Memory B cell (primary cell): ENCODE measurements around the gene GRIP2.

Experiments used
- ATAC-seq: fragments of 150-1000 bp; cut with Tn5 transposase; 2 replicates; pipeline ENCODE4 v1.10.0; 2021; ENCODE audit warnings: low read depth, mild to moderate bottlenecking, moderate library complexity
- DNase-seq, 2 donors: peaks; one replicate each; pipeline ENCODE4 v3.0.0; 2022; ENCODE audit warnings: low spot score in 2 of 2
- H3K27ac Mint-ChIP-seq: one replicate; pipeline ENCODE4 v1.8.0; 2022; ENCODE audit warnings: mild to moderate bottlenecking, moderate library complexity, mixed read lengths
- H3K27me3 Mint-ChIP-seq: one replicate; pipeline ENCODE4 v1.8.0; 2022; ENCODE audit warnings: mixed read lengths
- H3K36me3 Mint-ChIP-seq: one replicate; pipeline ENCODE4 v1.8.0; 2022; ENCODE audit warnings: mild to moderate bottlenecking, mixed read lengths
- H3K4me1 Mint-ChIP-seq: one replicate; pipeline ENCODE4 v1.8.0; 2022; ENCODE audit warnings: mixed read lengths
- H3K4me3 Mint-ChIP-seq: one replicate; pipeline ENCODE4 v1.8.0; 2022; ENCODE audit warnings: mild to moderate bottlenecking, moderate library complexity, mixed read lengths
- H3K9me3 Mint-ChIP-seq: one replicate; pipeline ENCODE4 v1.8.0; 2022; ENCODE audit warnings: mixed read lengths

The GRIP2 gene

GRCh38 chr3:14525685-14526631 is 14.2 kb downstream of the GRIP2 start:
- no peak overlapping the region for H3K4me3 Mint-ChIP-seq
- no peaks in the 10 kb centered on the region for H3K36me3 Mint-ChIP-seq
- peaks cover 21% of the 10 kb centered on the region for H3K27me3 Mint-ChIP-seq
- H3K27ac Mint-ChIP-seq: no peak overlapping the region
- no peaks in the 10 kb centered on the region for H3K4me1 Mint-ChIP-seq
- ATAC-seq: no peak
- peaks cover 2% of the 10 kb centered on the region for H3K9me3 Mint-ChIP-seq
- no peak for DNase-seq

- no peak overlapping the region for H3K27ac Mint-ChIP-seq
- H3K4me3 Mint-ChIP-seq: no peak overlapping the region
- no peaks in the 10 kb centered on the region for H3K4me1 Mint-ChIP-seq
- ATAC-seq (no peak), DNase-seq (no peak)
- peaks cover 20% of the 10 kb centered on the region for H3K27me3 Mint-ChIP-seq
- no peaks in the 10 kb centered on the region for H3K36me3 Mint-ChIP-seq
- H3K9me3 Mint-ChIP-seq: peaks cover 2% of the 10 kb centered on the region
Observed at GRCh38 chr3:14524920-14525660, 15.1 kb downstream of the GRIP2 start.

GRCh38 chr3:14524311-14524711 is 15.8 kb downstream of the GRIP2 start:
- Mint-ChIP-seq H3K36me3 (no peaks in the 10 kb centered on the region), H3K4me1 (no peaks in the 10 kb centered on the region), H3K27me3 (peaks cover 18% of the 10 kb centered on the region), H3K9me3 (no peaks in the 10 kb centered on the region), H3K27ac (no peak overlapping the region), H3K4me3 (no peak overlapping the region)
- no peak for ATAC-seq
- no peak for DNase-seq

- ATAC-seq: no peak
- H3K9me3 Mint-ChIP-seq: no peaks in the 10 kb centered on the region
- H3K4me1 Mint-ChIP-seq: no peaks in the 10 kb centered on the region
- no peaks in the 10 kb centered on the region for H3K36me3 Mint-ChIP-seq
- no peak overlapping the region for H3K27ac Mint-ChIP-seq
- DNase-seq: no peak
- H3K4me3 Mint-ChIP-seq: no peak overlapping the region
- peaks cover 18% of the 10 kb centered on the region for H3K27me3 Mint-ChIP-seq
Observed at GRCh38 chr3:14523792-14524191, 16.4 kb downstream of the GRIP2 start.

GRCh38 chr3:14522768-14523167 is 17.4 kb downstream of the GRIP2 start:
- ATAC-seq (no peak), DNase-seq (no peak)
- Mint-ChIP-seq H3K4me1 (no peaks in the 10 kb centered on the region), H3K36me3 (no peaks in the 10 kb centered on the region), H3K4me3 (no peak overlapping the region), H3K27me3 (peaks cover 16% of the 10 kb centered on the region), H3K27ac (no peak overlapping the region), H3K9me3 (no peaks in the 10 kb centered on the region)

- Mint-ChIP-seq H3K27ac (no peak overlapping the region), H3K4me3 (no peak overlapping the region), H3K9me3 (no peaks in the 10 kb centered on the region), H3K4me1 (no peaks in the 10 kb centered on the region), H3K36me3 (no peaks in the 10 kb centered on the region), H3K27me3 (peaks cover 16% of the 10 kb centered on the region)
- ATAC-seq (no peak), DNase-seq (no peak)
Observed at GRCh38 chr3:14522129-14522691, 17.9 kb downstream of the GRIP2 start.

- DNase-seq: no peak
Observed at GRCh38 chr3:14521611-14522010, 18.5 kb downstream of the GRIP2 start.

GRCh38 chr3:14520967-14521366 is 19.2 kb downstream of the GRIP2 start:
- DNase-seq (no peak), ATAC-seq (no peak)
- H3K4me3 Mint-ChIP-seq: no peak overlapping the region
- H3K4me1 Mint-ChIP-seq: no peaks in the 10 kb centered on the region
- no peaks in the 10 kb centered on the region for H3K36me3 Mint-ChIP-seq
- peaks cover 14% of the 10 kb centered on the region for H3K27me3 Mint-ChIP-seq
- no peak overlapping the region for H3K27ac Mint-ChIP-seq
- no peaks in the 10 kb centered on the region for H3K9me3 Mint-ChIP-seq

More at GRCh38 chr3:14521611-14522010, 18.5 kb downstream of the GRIP2 start:
- no peak for ATAC-seq
- Mint-ChIP-seq H3K36me3 (no peaks in the 10 kb centered on the region), H3K4me1 (no peaks in the 10 kb centered on the region), H3K27ac (no peak overlapping the region), H3K4me3 (no peak overlapping the region), H3K27me3 (peaks cover 17% of the 10 kb centered on the region), H3K9me3 (no peaks in the 10 kb centered on the region)

GRCh38 chr3:14520149-14520548 is 20.0 kb downstream of the GRIP2 start:
- no peaks in the 10 kb centered on the region for H3K36me3 Mint-ChIP-seq
- DNase-seq (no peak), ATAC-seq (no peak)
- H3K27ac Mint-ChIP-seq: no peak overlapping the region
- H3K27me3 Mint-ChIP-seq: peaks cover 13% of the 10 kb centered on the region
- no peak overlapping the region for H3K4me3 Mint-ChIP-seq
- H3K4me1 Mint-ChIP-seq: no peaks in the 10 kb centered on the region
- no peaks in the 10 kb centered on the region for H3K9me3 Mint-ChIP-seq

GRCh38 chr3:14519406-14519805 is 20.7 kb downstream of the GRIP2 start:
- Mint-ChIP-seq H3K27ac (no peak overlapping the region), H3K36me3 (no peaks in the 10 kb centered on the region), H3K4me3 (no peak overlapping the region), H3K9me3 (no peaks in the 10 kb centered on the region), H3K27me3 (peaks cover 13% of the 10 kb centered on the region), H3K4me1 (no peaks in the 10 kb centered on the region)
- ATAC-seq: no peak
- no peak for DNase-seq

GRCh38 chr3:14518893-14519292 is 21.2 kb downstream of the GRIP2 start:
- DNase-seq (no peak), ATAC-seq (no peak)
- no peak overlapping the region for H3K27ac Mint-ChIP-seq
- no peaks in the 10 kb centered on the region for H3K36me3 Mint-ChIP-seq
- no peaks in the 10 kb centered on the region for H3K4me1 Mint-ChIP-seq
- H3K27me3 Mint-ChIP-seq: peaks cover 13% of the 10 kb centered on the region
- no peak overlapping the region for H3K4me3 Mint-ChIP-seq
- no peaks in the 10 kb centered on the region for H3K9me3 Mint-ChIP-seq

- Mint-ChIP-seq H3K36me3 (no peaks in the 10 kb centered on the region), H3K27ac (no peak overlapping the region), H3K4me3 (no peak overlapping the region), H3K4me1 (no peaks in the 10 kb centered on the region), H3K27me3 (peaks cover 13% of the 10 kb centered on the region), H3K9me3 (no peaks in the 10 kb centered on the region)
- DNase-seq (no peak), ATAC-seq (no peak)
Observed at GRCh38 chr3:14518432-14518802, 21.7 kb downstream of the GRIP2 start.

- no peaks in the 10 kb centered on the region for H3K36me3 Mint-ChIP-seq
- ATAC-seq: no peak
Observed at GRCh38 chr3:14517601-14518431, 22.3 kb downstream of the GRIP2 start.

More at GRCh38 chr3:14517601-14518431, 22.3 kb downstream of the GRIP2 start:
- no peak for DNase-seq
- peaks cover 10% of the 10 kb centered on the region for H3K27me3 Mint-ChIP-seq
- no peak overlapping the region for H3K27ac Mint-ChIP-seq
- no peaks in the 10 kb centered on the region for H3K4me1 Mint-ChIP-seq
- no peaks in the 10 kb centered on the region for H3K9me3 Mint-ChIP-seq
- no peak overlapping the region for H3K4me3 Mint-ChIP-seq
